HG02973 (cell line): Measurements from ENCODE around the gene INHA.
A peak's percentile ranks its signal among the peaks of the same experiment; 100 is the strongest.

Source experiments
- ATAC-seq: cut with Tn5 transposase; IDR thresholded peaks from one replicate; pipeline ENCODE4 v1.9.1; 2021; ENCODE audit warnings: moderate library complexity; ENCODE audit not compliant: unreplicated experiment

The INHA gene

DNA sequence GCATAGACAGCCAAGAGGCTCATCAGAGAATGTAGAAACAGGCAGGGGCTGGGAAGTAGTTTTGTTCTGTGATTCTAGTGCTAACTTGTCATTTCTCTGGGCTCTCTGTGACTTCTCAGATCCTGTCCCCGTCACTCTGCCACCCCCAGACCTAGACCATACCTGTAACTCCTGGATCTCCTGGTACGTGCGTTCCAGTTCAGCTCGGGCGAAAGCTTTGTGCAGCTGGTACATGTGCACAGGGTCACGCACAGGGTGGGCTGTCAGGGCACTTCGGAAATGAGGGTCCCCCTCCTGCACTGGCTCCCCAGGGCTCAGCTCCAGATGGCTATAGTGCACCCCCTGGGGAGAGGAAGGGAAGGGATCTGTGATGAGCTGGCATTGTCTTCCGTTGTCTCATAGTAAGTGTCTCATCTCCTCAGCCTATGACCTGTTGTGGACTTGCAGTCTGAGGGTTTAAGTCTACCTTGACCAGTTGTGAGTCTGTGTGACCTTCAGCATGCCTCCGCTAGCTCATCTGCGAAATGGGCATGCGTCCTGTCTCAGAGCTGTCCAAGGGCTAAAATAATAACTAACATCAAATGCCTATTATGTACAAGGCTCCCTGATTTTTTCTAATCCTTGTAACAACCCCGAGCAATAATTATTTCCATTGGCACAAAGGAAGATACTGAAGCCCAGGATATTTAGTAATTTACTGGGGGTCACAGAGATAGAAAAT is 31.2 kb upstream of the INHA start:
- no peak for ATAC-seq

- ATAC-seq, result peak; percentile 36
Observed at GRCh38 chr2:219541611-219542180, 30.4 kb upstream of the INHA start.

GRCh38 chr2:219542931-219543595 is 29.0 kb upstream of the INHA start:
- peak; percentile 28 for ATAC-seq

- ATAC-seq, result peak; percentile 72
Observed at GRCh38 chr2:219543596-219544358, 28.3 kb upstream of the INHA start, which contains the start of the genes CHPF and TMEM198. TSS of gene CHPF (minus strand) at chr2:219543809. CDS start at chr2:219543538, 271 bp downstream. TSS of gene TMEM198 (plus strand) at chr2:219544028. CDS start at chr2:219544728, 700 bp downstream.

GRCh38 chr2:219544567-219544966 is 27.5 kb upstream of the INHA start:
- no peak for ATAC-seq

DNA sequence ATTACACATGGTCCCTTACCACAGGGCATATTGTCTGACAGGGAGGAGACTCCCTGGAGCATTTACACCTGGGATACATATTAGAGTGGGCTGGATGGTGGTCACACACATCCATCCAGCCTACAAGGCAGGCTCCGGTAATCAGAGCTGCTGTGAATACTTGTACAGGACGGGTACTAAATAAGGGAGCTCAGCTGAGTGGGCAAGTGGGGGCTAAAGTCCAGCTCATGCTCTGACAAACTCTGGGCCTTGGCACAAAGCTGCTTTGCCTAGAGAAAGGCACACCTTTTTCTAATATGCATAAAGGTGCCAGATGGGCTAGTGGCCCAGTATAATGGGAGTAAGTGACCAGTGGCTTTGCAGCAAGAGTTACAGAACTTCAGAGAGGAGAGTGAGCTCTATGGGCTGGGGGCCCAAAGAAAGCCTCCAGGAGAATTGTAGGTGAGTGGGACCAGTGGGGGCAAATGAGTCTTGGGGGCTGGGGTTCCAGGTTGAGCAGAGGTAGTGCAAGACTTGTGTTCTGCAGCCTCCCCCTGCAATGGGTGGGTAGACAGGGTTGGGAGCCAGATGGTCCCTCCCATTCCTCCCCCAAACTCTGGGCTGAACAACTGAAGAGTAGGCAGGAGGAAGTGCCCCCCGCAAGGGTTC is 26.7 kb upstream of the INHA start:
- no peak for ATAC-seq

DNA sequence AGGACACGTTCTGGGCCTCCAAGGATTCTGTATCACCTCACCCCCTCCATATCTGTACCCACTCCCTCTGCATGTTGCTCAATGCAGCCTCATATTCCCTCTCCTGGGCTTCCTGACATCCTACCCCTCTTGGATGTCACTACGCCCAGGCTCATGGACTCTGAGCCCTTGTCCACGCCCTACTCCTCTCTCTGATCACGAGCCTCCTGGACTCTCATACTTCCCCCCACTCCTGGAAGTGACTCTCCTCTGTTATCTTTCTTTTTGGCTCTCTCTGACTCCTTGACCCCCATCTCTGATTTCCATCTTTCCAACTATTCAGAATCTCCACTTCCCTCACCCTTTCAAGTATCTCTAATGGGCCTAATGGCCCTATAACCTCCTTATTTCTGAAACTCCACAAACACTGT is 26.2 kb upstream of the INHA start:
- no peak for ATAC-seq

DNA sequence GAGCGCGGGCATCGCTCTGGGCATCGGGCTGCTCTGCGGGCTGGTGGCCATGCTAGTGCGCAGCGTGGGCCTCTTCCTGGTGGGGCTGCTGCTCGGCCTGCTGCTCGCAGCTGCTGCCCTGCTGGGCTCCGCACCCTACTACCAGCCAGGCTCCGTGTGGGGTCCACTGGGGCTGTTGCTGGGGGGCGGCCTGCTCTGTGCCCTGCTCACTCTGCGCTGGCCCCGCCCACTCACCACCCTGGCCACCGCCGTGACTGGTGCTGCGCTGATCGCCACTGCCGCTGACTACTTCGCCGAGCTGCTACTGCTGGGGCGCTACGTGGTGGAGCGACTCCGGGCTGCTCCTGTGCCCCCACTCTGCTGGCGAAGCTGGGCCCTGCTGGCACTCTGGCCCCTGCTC is 24.5 kb upstream of the INHA start:
- no peak for ATAC-seq

DNA sequence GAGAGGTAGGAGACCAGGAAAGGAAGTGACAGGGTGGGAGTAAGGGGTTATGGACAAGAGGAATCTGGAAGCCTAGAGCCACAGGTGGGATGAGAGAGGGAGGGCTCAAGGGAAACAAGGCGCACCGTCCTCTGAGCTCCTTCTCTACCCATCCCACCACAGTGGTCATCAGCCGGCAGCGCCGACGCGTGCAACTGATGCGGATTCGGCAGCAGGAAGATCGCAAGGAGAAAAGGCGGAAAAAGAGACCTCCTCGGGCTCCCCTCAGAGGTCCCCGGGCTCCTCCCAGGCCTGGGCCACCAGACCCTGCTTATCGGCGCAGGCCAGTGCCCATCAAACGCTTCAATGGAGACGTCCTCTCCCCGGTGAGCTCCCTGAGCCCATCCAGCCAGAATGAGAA is 23.1 kb upstream of the INHA start:
- ATAC-seq, result no peak

- no peak for ATAC-seq
Observed at GRCh38 chr2:219549619-219550018, 22.5 kb upstream of the INHA start.

- ATAC-seq, result peak; percentile 13
Observed at GRCh38 chr2:219551441-219552381, 20.4 kb upstream of the INHA start.

GRCh38 chr2:219552382-219553167 is 19.5 kb upstream of the INHA start:
- peak; percentile 88 for ATAC-seq

DNA sequence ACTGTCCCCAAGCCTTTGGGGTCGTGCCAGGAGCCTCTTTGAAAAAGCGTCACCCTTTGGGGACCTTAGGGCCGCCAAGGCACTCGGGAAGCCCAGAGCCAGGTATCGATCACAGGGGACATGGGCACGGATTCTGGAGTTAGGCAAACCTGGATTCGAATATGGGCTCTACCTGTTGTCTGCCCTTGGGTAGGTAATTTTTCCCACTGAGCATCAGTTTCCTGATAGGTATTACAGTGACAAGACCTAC is 19.0 kb upstream of the INHA start:
- ATAC-seq, result no peak

GRCh38 chr2:219553463-219553963 is 18.6 kb upstream of the INHA start:
- no peak for ATAC-seq

GRCh38 chr2:219554350-219554749 is 17.8 kb upstream of the INHA start:
- ATAC-seq, result no peak

DNA sequence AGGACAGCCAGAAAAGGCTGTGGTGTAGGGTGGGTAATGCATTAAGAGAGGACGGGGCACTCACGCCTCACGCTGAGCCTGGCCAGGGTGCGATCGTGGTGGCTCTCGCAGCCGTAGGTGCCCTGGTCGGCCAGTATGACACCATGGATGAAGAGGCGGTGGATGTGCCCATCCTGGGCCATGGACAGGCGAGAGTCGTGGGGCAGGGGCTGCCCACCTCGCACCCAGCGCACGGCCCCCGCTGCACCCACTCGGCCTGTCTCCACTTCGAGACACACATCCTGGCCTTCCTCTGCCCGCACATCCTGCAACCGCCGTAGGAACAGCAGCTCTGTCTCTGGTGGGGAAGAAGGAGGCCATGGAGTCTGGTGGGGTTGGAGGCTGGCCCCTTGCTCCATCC is 16.2 kb upstream of the INHA start:
- no peak for ATAC-seq

DNA sequence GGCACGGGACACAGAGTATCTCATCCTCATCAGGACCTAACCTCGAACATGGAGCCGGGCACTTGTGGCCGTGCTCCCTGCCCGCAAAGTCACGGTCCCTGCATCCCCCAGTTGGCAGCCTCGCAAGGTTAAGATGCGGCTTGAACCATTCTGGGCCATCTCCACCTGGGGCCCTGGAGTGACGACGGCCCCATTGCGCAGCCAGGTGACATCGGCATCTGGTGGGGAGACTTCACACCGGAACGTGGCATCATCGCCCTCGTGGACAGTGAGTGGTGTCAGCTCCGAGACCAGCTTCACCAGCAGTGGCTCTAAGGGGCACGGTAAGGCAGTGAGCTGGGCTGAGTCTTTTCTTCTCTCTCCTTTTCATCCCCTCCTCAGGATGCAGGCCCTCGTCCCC is 15.7 kb upstream of the INHA start:
- ATAC-seq, result no peak

- no peak for ATAC-seq
Observed at GRCh38 chr2:219557320-219557719, 14.8 kb upstream of the INHA start.
